ENCODE data around the gene E2F8.
"Not testable (repeated sequence)": the region's sequence is repeated elsewhere in the genome, so short reads cannot be mapped to it uniquely, and the experiment has no call there.

Gene E2F8

DNA sequence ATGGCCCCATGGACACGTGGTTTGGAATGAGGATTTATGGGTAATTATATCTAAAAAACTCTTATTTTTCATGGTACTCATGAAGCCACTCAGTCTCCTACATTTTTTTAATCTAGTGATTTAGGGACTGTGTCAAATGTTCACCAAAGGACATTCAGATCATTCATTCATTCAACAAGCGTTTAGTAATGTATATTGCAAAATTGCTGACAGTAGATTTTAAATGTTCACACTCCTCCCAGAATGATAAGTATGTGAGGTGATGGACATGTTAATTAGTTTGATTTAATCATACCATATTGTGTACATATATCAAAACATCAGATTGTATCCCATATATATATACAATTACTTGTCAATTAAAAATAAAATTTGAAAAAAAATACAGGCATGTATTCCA is 40.8 kb upstream of the E2F8 start:
- TF ChIP-seq CTCF (IDR thresholded peaks at IDR 0.05; ENCODE audit: extremely low read depth, insufficient read depth, missing control alignments): no peak
- in situ Hi-C loops (cut with MboI; ENCODE audit: low pct_unique_long_range_greater_than_20kb, low sequenced_read_pairs, unreplicated experiment): loop anchor here (25.0 kb wide), 1 partner anchor 631 kb away; no protein-coding TSS in a partner anchor
- no peak for DNase-seq (ENCODE audit: low spot score)

DNA sequence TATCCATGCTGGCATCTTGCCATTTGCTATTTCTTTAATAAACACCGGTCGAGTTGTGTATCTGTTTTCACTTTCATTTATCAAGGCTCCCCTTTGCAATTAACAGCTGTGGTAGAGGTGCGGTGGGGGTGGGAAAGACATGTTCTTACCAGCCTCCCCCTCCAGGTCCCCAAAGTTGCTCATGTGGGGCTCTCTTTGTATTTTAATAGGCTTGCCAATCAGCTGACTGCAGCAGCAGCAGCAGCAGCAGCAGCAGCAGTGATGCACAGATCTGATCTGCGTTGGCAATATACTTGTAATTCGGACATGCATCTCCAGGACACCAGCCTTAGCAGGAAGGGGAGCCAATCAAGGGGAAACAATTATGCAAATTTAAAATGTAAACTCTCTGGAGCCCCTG is 40.3 kb upstream of the E2F8 start:
- no peak for TF ChIP-seq CTCF (IDR thresholded peaks at IDR 0.05; ENCODE audit: extremely low read depth, insufficient read depth, missing control alignments)
- no peak for DNase-seq (ENCODE audit: low spot score)
- in situ Hi-C loops (cut with MboI; ENCODE audit: low pct_unique_long_range_greater_than_20kb, low sequenced_read_pairs, unreplicated experiment): loop anchor here (25.0 kb wide), 1 partner anchor 631 kb away; no protein-coding TSS in a partner anchor

GRCh38 chr11:19279451-19279850 is 38.7 kb upstream of the E2F8 start:
- DNase-seq (ENCODE audit: low spot score): no peak
- TF ChIP-seq CTCF (IDR thresholded peaks at IDR 0.05; ENCODE audit: extremely low read depth, insufficient read depth, missing control alignments): no peak
- in situ Hi-C loops (cut with MboI; ENCODE audit: low pct_unique_long_range_greater_than_20kb, low sequenced_read_pairs, unreplicated experiment): loop anchor here (25.0 kb wide), 1 partner anchor 633 kb away; no protein-coding TSS in a partner anchor

- DNase-seq (ENCODE audit: low spot score): no peak
- in situ Hi-C loops (cut with MboI; ENCODE audit: low pct_unique_long_range_greater_than_20kb, low sequenced_read_pairs, unreplicated experiment): loop anchor here (25.0 kb wide), 1 partner anchor 635 kb away; no protein-coding TSS in a partner anchor
- TF ChIP-seq CTCF (IDR thresholded peaks at IDR 0.05; ENCODE audit: extremely low read depth, insufficient read depth, missing control alignments): no peak
Observed at GRCh38 chr11:19276859-19277808, 36.4 kb upstream of the E2F8 start.

DNA sequence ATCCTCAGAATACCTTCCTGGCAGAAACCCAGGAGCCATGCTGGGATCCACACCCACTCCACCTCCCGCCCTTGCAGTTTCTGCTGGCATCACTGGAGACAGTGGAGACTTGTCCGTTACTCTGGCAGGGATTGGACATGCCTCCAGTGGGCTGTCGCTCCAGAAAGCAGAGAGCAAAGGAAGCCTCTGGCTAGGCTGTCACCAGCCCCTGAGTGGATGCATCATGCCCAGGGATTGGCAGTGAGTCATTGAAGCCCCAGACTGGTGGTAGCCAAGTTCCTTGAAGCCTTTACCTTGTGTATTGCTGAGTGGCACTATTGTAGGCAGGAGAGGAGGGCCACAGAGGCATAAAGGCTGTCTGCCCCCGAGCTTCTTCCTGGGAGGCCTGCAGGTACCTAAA is 34.8 kb upstream of the E2F8 start:
- no peak for TF ChIP-seq CTCF (IDR thresholded peaks at IDR 0.05; ENCODE audit: extremely low read depth, insufficient read depth, missing control alignments)
- in situ Hi-C loops (cut with MboI; ENCODE audit: low pct_unique_long_range_greater_than_20kb, low sequenced_read_pairs, unreplicated experiment): loop anchor here (25.0 kb wide), 1 partner anchor 637 kb away; no protein-coding TSS in a partner anchor
- no peak for DNase-seq (ENCODE audit: low spot score)

- DNase-seq (ENCODE audit: low spot score); in situ Hi-C loops (cut with MboI; ENCODE audit: low pct_unique_long_range_greater_than_20kb, low sequenced_read_pairs, unreplicated experiment): not testable (repeated sequence)
Observed at GRCh38 chr11:19273219-19273618, 32.5 kb upstream of the E2F8 start.

DNA sequence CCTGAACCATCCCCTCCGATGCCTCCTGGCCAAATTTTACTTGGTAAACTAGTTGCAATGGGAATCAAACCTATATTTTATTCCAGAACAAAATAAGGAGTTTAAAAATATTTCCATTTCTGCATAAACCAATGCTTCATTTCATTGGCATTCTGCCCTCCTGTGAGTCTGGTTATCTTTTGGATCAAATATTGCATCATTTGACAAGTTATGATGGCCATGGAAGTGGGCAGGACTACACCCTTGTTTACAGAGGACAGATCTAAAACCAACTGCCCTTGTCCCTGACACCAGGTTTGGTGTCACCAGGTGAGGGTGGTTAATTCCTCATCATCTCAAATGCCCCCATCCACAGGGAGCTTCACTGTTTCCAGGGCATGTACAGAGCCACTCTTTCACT is 28.2 kb upstream of the E2F8 start:
- DNase-seq (ENCODE audit: low spot score): no peak
- in situ Hi-C loops (cut with MboI; ENCODE audit: low pct_unique_long_range_greater_than_20kb, low sequenced_read_pairs, unreplicated experiment): no loop called here
- TF ChIP-seq CTCF (IDR thresholded peaks at IDR 0.05; ENCODE audit: extremely low read depth, insufficient read depth, missing control alignments): no peak

Measured in GM13977 (cell line).